ENCODE measurements around the gene ZFYVE9. TPM values are rescaled to one million over a fixed set of nuclear protein-coding genes. Genes with fewer than 3 reads are reported as not detected.
A peak's percentile ranks its signal among the peaks of the same experiment; 100 is the strongest.

ZFYVE9 gene
- polyA plus RNA-seq, 1 experiment, result 20.7 TPM

DNA sequence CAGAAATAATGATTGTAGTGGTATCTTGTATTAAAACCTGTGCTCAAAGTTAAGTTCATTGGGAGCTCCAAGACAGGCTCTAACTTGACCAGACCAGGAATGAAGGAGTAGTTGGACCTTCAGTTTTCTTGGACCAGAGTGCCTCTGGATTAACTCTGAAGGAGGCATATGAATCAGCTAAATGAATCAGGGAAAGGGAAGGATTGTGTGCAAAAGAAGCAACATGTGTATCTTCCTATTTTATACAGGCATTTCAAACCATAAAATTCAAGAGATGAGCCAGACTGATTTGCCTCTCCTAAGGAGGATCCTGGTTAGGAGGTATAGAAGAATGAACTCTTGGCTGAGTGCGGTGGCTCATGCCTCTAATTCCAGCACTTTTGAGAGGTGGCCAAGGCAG, 152.7 kb downstream of the ZFYVE9 start:
- H3K27me3 ChIP-seq (ENCODE audit: control insufficient read depth, insufficient read depth, low read length), result no peaks in the 10 kb centered on the region
- POLR2A ChIA-PET, result interaction anchor here (0.5 kb wide), 1 partner anchor 27 kb away, joined by 4 read pairs; no protein-coding TSS in a partner anchor
- CTCF ChIA-PET, result interaction anchor here (0.9 to 5.0 kb wide), 6 partner anchors 13 to 170 kb away, joined by 3 to 70 read pairs (median 4); no protein-coding TSS in a partner anchor
- no peaks in the 10 kb centered on the region for H3K9me3 ChIP-seq (ENCODE audit: control insufficient read depth, insufficient read depth, low read length)
- H3K27ac ChIP-seq (ENCODE audit: low read depth, low read length), result no peak overlapping the region
- DNase-seq (ENCODE audit: low read depth, low spot score), result no peak
- TF ChIP-seq, protein P1, sequence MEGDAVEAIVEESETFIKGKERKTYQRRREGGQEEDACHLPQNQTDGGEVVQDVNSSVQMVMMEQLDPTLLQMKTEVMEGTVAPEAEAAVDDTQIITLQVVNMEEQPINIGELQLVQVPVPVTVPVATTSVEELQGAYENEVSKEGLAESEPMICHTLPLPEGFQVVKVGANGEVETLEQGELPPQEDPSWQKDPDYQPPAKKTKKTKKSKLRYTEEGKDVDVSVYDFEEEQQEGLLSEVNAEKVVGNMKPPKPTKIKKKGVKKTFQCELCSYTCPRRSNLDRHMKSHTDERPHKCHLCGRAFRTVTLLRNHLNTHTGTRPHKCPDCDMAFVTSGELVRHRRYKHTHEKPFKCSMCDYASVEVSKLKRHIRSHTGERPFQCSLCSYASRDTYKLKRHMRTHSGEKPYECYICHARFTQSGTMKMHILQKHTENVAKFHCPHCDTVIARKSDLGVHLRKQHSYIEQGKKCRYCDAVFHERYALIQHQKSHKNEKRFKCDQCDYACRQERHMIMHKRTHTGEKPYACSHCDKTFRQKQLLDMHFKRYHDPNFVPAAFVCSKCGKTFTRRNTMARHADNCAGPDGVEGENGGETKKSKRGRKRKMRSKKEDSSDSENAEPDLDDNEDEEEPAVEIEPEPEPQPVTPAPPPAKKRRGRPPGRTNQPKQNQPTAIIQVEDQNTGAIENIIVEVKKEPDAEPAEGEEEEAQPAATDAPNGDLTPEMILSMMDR (IDR thresholded peaks at IDR 0.05; ENCODE audit: low read depth, low read length), result no peak
- H3K4me3 ChIP-seq (ENCODE audit: low read depth, low read length), result no peak overlapping the region

DNA sequence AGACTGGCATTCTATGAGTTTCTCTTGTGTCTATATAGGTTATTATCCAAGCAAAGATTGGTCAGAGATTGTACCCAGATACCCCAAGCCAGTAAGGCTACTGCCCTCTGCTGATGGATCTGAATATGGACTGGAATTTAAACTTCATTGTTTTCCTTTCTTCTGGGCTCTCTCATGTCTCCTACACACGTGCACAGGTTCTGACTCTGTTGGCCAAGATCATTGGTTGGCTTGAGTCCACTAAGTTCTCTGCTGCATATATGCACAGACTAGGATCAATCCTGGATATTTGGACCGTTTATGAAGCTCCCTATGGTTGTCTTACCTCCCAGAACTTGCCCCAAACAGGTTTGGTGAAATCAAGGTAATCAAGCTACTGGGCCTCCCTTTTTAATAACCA, 154.5 kb downstream of the ZFYVE9 start:
- no peak overlapping the region for H3K4me3 ChIP-seq (ENCODE audit: low read depth, low read length)
- ChIA-PET POLR2A (no interaction called here), CTCF (interaction anchor here (0.5 to 5.0 kb wide), 27 partner anchors 8 to 1609 kb away, joined by 3 to 70 read pairs (median 4); no protein-coding TSS in a partner anchor)

DNA sequence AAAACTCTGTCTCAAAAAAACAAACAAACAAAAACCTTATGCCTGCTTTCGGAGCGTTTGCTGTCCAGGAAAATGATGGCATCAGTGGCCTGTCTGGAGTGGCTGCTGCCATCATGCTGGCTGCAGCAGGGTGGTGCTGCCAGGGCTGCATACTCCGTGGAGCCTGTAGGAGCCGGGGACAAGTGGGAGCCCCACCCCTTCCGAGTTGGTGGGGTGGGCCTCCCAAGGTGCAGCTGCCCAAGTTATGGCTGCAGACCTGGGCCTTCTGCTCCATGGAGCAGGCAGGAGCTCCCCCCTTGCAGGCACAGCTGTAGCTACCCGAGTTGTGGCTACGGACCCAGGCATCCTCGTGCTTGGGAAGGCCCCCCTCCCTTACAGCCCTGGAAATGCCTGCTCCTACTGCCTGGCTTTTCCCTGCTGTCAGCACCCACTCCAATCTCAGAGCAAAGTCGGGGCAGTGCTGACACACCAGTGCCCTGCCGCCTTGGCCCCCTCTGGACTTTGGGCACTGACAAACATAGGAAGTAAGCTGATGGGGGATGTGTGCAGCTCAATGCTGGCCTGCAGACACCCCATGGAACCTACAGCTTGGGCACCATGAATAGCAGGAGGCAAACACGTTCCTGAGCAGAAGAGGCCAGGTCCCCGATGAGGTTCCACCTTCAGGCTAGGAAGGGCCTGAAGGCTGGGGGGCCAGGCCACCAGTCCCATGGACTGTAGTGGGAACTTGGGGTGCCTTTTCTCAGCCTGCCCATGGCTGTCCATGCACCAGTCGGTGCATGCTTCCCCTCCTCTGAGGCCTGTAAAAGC, 163.7 kb downstream of the ZFYVE9 start:
- DNase-seq (ENCODE audit: low read depth, low spot score), result no peak
- no peaks in the 10 kb centered on the region for H3K27me3 ChIP-seq (ENCODE audit: control insufficient read depth, insufficient read depth, low read length)
- CTCF ChIA-PET, result interaction anchor here (1.1 kb wide), 1 partner anchor 8 kb away, joined by 5 read pairs; no protein-coding TSS in a partner anchor
- POLR2A ChIA-PET, result interaction anchor here (0.6 kb wide), 1 partner anchor 120 kb away, joined by 3 read pairs; no protein-coding TSS in a partner anchor
- H3K4me3 ChIP-seq (ENCODE audit: low read depth, low read length), result no peak overlapping the region
- TF ChIP-seq, protein P1 (IDR thresholded peaks at IDR 0.05; ENCODE audit: low read depth, low read length), result no peak
- H3K27ac ChIP-seq (ENCODE audit: low read depth, low read length), result no peak overlapping the region
- H3K9me3 ChIP-seq (ENCODE audit: control insufficient read depth, insufficient read depth, low read length), result no peaks in the 10 kb centered on the region

More for the DNA sequence above, 154.5 kb downstream of the ZFYVE9 start:
- H3K27ac ChIP-seq (ENCODE audit: low read depth, low read length), result no peak overlapping the region
- no peaks in the 10 kb centered on the region for H3K27me3 ChIP-seq (ENCODE audit: control insufficient read depth, insufficient read depth, low read length)
- H3K9me3 ChIP-seq (ENCODE audit: control insufficient read depth, insufficient read depth, low read length), result no peaks in the 10 kb centered on the region
- DNase-seq (ENCODE audit: low read depth, low spot score), result peak; percentile 38
- TF ChIP-seq, protein P1 (IDR thresholded peaks at IDR 0.05; ENCODE audit: low read depth, low read length), result peak; percentile 84

DNA sequence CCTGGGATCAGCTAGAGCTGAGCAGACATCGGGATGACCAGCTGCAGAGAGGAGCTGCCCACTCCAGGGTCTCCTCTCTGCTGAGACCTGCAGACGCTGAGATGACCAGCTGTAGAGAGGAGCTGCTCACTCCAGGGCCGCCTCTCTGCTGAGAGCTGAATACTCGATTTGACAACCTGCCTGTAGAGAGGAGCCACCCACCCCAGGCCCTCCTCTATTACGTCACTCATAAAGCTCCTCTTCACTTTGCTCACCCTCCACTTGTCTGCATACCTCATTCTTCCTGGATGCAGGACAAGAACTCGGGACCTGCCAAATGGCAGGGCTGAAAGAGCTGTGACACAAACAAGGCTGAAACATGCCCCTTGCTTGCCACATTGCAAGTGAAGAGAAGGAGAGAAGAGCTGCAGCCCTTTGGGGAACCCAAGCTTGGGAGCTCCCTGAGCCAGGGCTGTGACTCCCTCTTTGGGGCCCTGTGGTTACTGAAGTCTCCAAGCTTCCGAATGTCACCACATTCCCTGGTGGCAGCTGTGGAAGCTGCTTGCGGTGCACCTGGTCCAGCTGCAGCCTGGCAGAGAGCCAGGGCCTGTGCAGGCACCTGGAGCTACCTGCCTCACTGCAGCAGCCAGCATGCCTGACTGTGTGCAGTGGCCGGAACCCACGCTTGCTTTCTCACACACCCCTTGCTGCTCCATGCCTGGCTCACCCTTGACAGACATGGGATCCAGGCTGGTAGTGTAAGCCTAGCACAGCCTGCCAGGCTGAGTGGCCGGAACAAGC, 164.5 kb downstream of the ZFYVE9 start:
- CTCF ChIA-PET, result interaction anchor here (1.1 kb wide), 1 partner anchor 9 kb away, joined by 5 read pairs; no protein-coding TSS in a partner anchor
- H3K27me3 ChIP-seq (ENCODE audit: control insufficient read depth, insufficient read depth, low read length), result no peaks in the 10 kb centered on the region
- TF ChIP-seq, protein P1 (IDR thresholded peaks at IDR 0.05; ENCODE audit: low read depth, low read length), result no peak
- no peak for DNase-seq (ENCODE audit: low read depth, low spot score)
- H3K4me3 ChIP-seq (ENCODE audit: low read depth, low read length), result no peak overlapping the region
- H3K9me3 ChIP-seq (ENCODE audit: control insufficient read depth, insufficient read depth, low read length), result no peaks in the 10 kb centered on the region
- H3K27ac ChIP-seq (ENCODE audit: low read depth, low read length), result no peak overlapping the region
- POLR2A ChIA-PET, result interaction anchor here (0.6 kb wide), 1 partner anchor 121 kb away, joined by 3 read pairs; no protein-coding TSS in a partner anchor

Measured in AG04450 (cell line).